Fibroblast of the aortic adventitia (primary cell): ENCODE results near the gene FLNC. TPM values are rescaled to one million over a fixed set of nuclear protein-coding genes. Genes with fewer than 3 reads are reported as not detected.

Source experiments
- DNase-seq: peaks from one replicate; pipeline ENCODE4 v3.0.0-alpha.2; 2010; ENCODE audit warnings: low read depth
- H3K4me3 ChIP-seq: 2 replicates; pipeline ENCODE4 v1.5.1; 2011; ENCODE audit warnings: low read depth, mild to moderate bottlenecking, control low read depth, low read length, moderate library complexity
- total RNA-seq: library from RNA; depleted of rRNA; stranded (reverse); fragments of >200 nt; gene quantifications from 2 replicates; pipeline ENCODE4 v1.2.3, GENCODE V29; 2012; ENCODE audit warnings: low replicate concordance
- TF ChIP-seq, protein P1 (sequence below): IDR thresholded peaks from 2 replicates; pipeline ENCODE4 v1.5.1; 2011; ENCODE audit warnings: mild to moderate bottlenecking, low read length, control low read depth, inconsistent platforms; ENCODE audit not compliant: insufficient read depth

Gene FLNC
- total RNA-seq, 1 donor, result 193 TPM

- TF ChIP-seq, protein P1, sequence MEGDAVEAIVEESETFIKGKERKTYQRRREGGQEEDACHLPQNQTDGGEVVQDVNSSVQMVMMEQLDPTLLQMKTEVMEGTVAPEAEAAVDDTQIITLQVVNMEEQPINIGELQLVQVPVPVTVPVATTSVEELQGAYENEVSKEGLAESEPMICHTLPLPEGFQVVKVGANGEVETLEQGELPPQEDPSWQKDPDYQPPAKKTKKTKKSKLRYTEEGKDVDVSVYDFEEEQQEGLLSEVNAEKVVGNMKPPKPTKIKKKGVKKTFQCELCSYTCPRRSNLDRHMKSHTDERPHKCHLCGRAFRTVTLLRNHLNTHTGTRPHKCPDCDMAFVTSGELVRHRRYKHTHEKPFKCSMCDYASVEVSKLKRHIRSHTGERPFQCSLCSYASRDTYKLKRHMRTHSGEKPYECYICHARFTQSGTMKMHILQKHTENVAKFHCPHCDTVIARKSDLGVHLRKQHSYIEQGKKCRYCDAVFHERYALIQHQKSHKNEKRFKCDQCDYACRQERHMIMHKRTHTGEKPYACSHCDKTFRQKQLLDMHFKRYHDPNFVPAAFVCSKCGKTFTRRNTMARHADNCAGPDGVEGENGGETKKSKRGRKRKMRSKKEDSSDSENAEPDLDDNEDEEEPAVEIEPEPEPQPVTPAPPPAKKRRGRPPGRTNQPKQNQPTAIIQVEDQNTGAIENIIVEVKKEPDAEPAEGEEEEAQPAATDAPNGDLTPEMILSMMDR, result no peak
- DNase-seq, result no peak
- H3K4me3 ChIP-seq, result no peak overlapping the region
Observed at GRCh38 chr7:128844777-128845311, 14.6 kb downstream of the FLNC start.

GRCh38 chr7:128845475-128845874 is 15.3 kb downstream of the FLNC start:
- H3K4me3 ChIP-seq, result no peak overlapping the region
- no peak for DNase-seq
- TF ChIP-seq, protein P1, result no peak

GRCh38 chr7:128845987-128846386 is 15.8 kb downstream of the FLNC start:
- H3K4me3 ChIP-seq, result no peak overlapping the region
- DNase-seq, result no peak
- TF ChIP-seq, protein P1, result no peak

- H3K4me3 ChIP-seq, result no peak overlapping the region
- TF ChIP-seq, protein P1, result no peak
- DNase-seq, result no peak
Observed at GRCh38 chr7:128846781-128847444, 16.7 kb downstream of the FLNC start.

DNA sequence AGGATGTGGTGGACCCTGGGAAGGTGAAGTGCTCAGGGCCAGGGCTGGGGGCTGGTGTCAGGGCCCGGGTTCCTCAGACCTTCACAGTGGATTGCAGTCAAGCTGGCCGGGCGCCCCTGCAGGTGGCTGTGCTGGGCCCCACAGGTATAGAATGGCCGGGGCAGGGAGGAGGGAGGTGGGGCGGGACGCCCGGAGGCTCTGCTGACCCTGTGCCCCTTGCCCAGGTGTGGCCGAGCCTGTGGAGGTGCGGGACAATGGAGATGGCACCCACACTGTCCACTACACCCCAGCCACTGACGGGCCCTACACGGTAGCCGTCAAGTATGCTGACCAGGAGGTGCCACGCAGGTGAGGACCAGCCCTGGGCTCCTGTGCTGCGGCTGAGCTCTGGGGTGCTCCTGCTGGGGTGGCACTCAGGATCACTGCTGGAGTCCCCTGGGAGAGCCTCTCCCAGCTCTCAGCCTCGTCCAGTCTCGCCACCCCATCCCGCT is 17.6 kb downstream of the FLNC start:
- DNase-seq, result no peak
- no peak overlapping the region for H3K4me3 ChIP-seq
- TF ChIP-seq, protein P1, result no peak

GRCh38 chr7:128848289-128849155 is 18.3 kb downstream of the FLNC start:
- DNase-seq, result no peak
- TF ChIP-seq, protein P1, result no peak
- no peak overlapping the region for H3K4me3 ChIP-seq
